HG03066 (cell line): Measurements from ENCODE around the gene LPP.
"Not testable (repeated sequence)": the region's sequence is repeated elsewhere in the genome, so short reads cannot be mapped to it uniquely, and the experiment has no call there.

ENCODE experiments used
- ATAC-seq: cut with Tn5 transposase; IDR thresholded peaks from one replicate; pipeline ENCODE4 v1.9.1; 2021; ENCODE audit warnings: low read depth; ENCODE audit not compliant: unreplicated experiment

The LPP gene

GRCh38 chr3:188415196-188415595 is 261.2 kb downstream of the LPP start:
- no peak for ATAC-seq

GRCh38 chr3:188416041-188416440 is 262.1 kb downstream of the LPP start:
- no peak for ATAC-seq

GRCh38 chr3:188417271-188417696 is 263.3 kb downstream of the LPP start:
- no peak for ATAC-seq

- no peak for ATAC-seq
These were observed 263.8 kb downstream of the LPP start for GRCh38 chr3:188417766-188418165.

- ATAC-seq, result peak; percentile 31
These were observed 267.3 kb downstream of the LPP start for GRCh38 chr3:188421151-188421821.

- peak; percentile 100 for ATAC-seq
These were observed 268.0 kb downstream of the LPP start for GRCh38 chr3:188421836-188422540.

- not testable (repeated sequence) for ATAC-seq
These were observed 274.0 kb downstream of the LPP start for GRCh38 chr3:188427981-188428380.

GRCh38 chr3:188431040-188431439 is 277.1 kb downstream of the LPP start:
- no peak for ATAC-seq

- no peak for ATAC-seq
These were observed 277.6 kb downstream of the LPP start for GRCh38 chr3:188431553-188431952.

GRCh38 chr3:188432802-188433520 is 279.0 kb downstream of the LPP start:
- no peak for ATAC-seq

- no peak for ATAC-seq
These were observed 279.7 kb downstream of the LPP start for GRCh38 chr3:188433521-188434150.

- ATAC-seq, result no peak
These were observed 280.6 kb downstream of the LPP start for GRCh38 chr3:188434594-188434993.

GRCh38 chr3:188435266-188435665 is 281.3 kb downstream of the LPP start:
- ATAC-seq, result no peak

GRCh38 chr3:188437926-188438325 is 284.0 kb downstream of the LPP start:
- ATAC-seq, result no peak

GRCh38 chr3:188439080-188439479 is 285.1 kb downstream of the LPP start:
- peak; percentile 85 for ATAC-seq

- ATAC-seq, result no peak
These were observed 286.5 kb downstream of the LPP start for GRCh38 chr3:188440340-188440972.

GRCh38 chr3:188442430-188442829 is 288.5 kb downstream of the LPP start:
- ATAC-seq, result no peak

GRCh38 chr3:188445175-188445574 is 291.2 kb downstream of the LPP start:
- ATAC-seq, result not testable (repeated sequence)

- ATAC-seq, result peak; percentile 77
These were observed 292.1 kb downstream of the LPP start for GRCh38 chr3:188446014-188446413.

- ATAC-seq, result peak; percentile 64
These were observed 292.8 kb downstream of the LPP start for GRCh38 chr3:188446766-188447165.

- no peak for ATAC-seq
These were observed 294.9 kb downstream of the LPP start for GRCh38 chr3:188448813-188449212.
